A549 (cell line): ENCODE data around the gene DSCAML1. TPM values are rescaled to one million over a fixed set of nuclear protein-coding genes. Genes with fewer than 3 reads are reported as not detected.

Source experiments
- ATAC-seq, 2 experiments: fragments of 200-7000 bp in 1 of 2; fragments of >200 bp in 1 of 2; cut with Nextera tagmentation in 1 of 2; cut with Tn5 transposase in 1 of 2; 3 replicates each; pipeline versions ENCODE4 v1.8.0 to v1.9.1; 2018 to 2020; ENCODE audit warnings: mild to moderate bottlenecking in 1 of 2, moderate library complexity in 1 of 2
- CTCF ChIA-PET: fragments of 300-600 bp; sonication (Branson Sonifier 250); formaldehyde crosslinking; extraction: SDS; loops from one replicate; lab custom pipeline; 2021; ENCODE audit warnings: antibody characterized with exemption, inconsistent platforms; lab: Yijun Ruan, JAX
- POLR2A ChIA-PET: fragments of 350-600 bp; formaldehyde crosslinking; extraction: SDS; loops from one replicate; lab custom pipeline; 2021; ENCODE audit warnings: antibody characterized with exemption, inconsistent platforms; lab: Yijun Ruan, JAX
- DNase-seq, 2 experiments: peaks; one replicate each; pipeline versions ENCODE4 v3.0.0 to v3.0.0-alpha.2; 2011 to 2016; ENCODE audit warnings: low read depth in 1 of 2, low spot score in 1 of 2
- FAIRE-seq: peaks from 2 replicates; lab custom pipeline; 2011; peaks lifted over from hg19 to GRCh38; lab: Jason Lieb, UNC
- H3K27ac ChIP-seq, 2 experiments: fragments of >200 bp; sonication (Bioruptor Twin); formaldehyde crosslinking; 3 replicates each; pipeline ENCODE4 v1.5.1; 2016 to 2017
- H3K4me1 ChIP-seq: fragments of >200 bp; sonication (Bioruptor Twin); formaldehyde crosslinking; 3 replicates; pipeline ENCODE4 v1.6.1; 2016
- H3K4me2 ChIP-seq: fragments of >200 bp; sonication (Bioruptor Twin); formaldehyde crosslinking; 3 replicates; pipeline ENCODE4 v1.6.1; 2016
- H3K4me3 ChIP-seq: fragments of >200 bp; sonication (Bioruptor Twin); formaldehyde crosslinking; 3 replicates; pipeline ENCODE4 v1.5.1; 2016
- H3K9me3 ChIP-seq: fragments of >200 bp; sonication (Bioruptor Twin); formaldehyde crosslinking; 3 replicates; pipeline ENCODE4 v1.6.1; 2016
- BHLHE40 ChIP-seq: IDR thresholded peaks from 2 replicates; pipeline ENCODE4 v1.6.1; 2012; ENCODE audit warnings: low read depth, low read length, inconsistent platforms
- CEBPB ChIP-seq, 2 experiments: fragments of >200 bp in 1 of 2; sonication (Bioruptor Twin) in 1 of 2; formaldehyde crosslinking in 1 of 2; IDR thresholded peaks; 2 replicates each; pipeline ENCODE4 v1.6.1; 2012 to 2016
- CHD4 ChIP-seq: fragments of 200-600 bp; sonication (generic); IDR thresholded peaks from 2 replicates; pipeline ENCODE4 v1.6.1; 2016; ENCODE audit warnings: antibody characterized with exemption, mild to moderate bottlenecking, borderline replicate concordance
- EHF ChIP-seq: fragments of 250-450 bp; sonication (Bioruptor Pico); IDR thresholded peaks from 2 replicates; pipeline ENCODE4 v1.5.0; 2020; ENCODE audit warnings: mild to moderate bottlenecking
- EHMT2 ChIP-seq: fragments of 200-600 bp; sonication (generic); IDR thresholded peaks from 2 replicates; pipeline ENCODE4 v1.6.1; 2016; ENCODE audit warnings: antibody characterized with exemption, low read depth, mild to moderate bottlenecking, moderate library complexity
- ESRRA ChIP-seq: fragments of 150-350 bp; IDR thresholded peaks from 2 replicates; pipeline ENCODE4 v1.6.1; 2014; ENCODE audit warnings: mild to moderate bottlenecking, low read length, borderline replicate concordance
- FOSB ChIP-seq: fragments of 250-450 bp; sonication (Bioruptor Pico); IDR thresholded peaks from 2 replicates; pipeline ENCODE4 v1.5.0; 2020; ENCODE audit warnings: mild to moderate bottlenecking, moderate library complexity
- FOSL2 ChIP-seq, 2 experiments: fragments of 450-650 bp in 1 of 2; fragments of >200 bp in 1 of 2; sonication (Bioruptor Twin) in 1 of 2; formaldehyde crosslinking; IDR thresholded peaks; 2 replicates each; pipeline versions ENCODE4 v1.5.0 to v1.6.1; 2016 to 2020; ENCODE audit warnings: mild to moderate bottlenecking in 1 of 2, moderate library complexity in 1 of 2
- FOXS1 ChIP-seq: fragments of 250-450 bp; sonication (Bioruptor Pico); IDR thresholded peaks from 2 replicates; pipeline ENCODE4 v1.5.0; 2020; ENCODE audit warnings: mild to moderate bottlenecking, moderate library complexity
- HEYL ChIP-seq: fragments of 250-450 bp; sonication (Bioruptor Pico); IDR thresholded peaks from 2 replicates; pipeline ENCODE4 v1.8.0; 2021; ENCODE audit warnings: mild to moderate bottlenecking, moderate library complexity
- KDM5A ChIP-seq: fragments of 200-600 bp; sonication (generic); IDR thresholded peaks from 2 replicates; pipeline ENCODE4 v1.6.1; 2016; ENCODE audit warnings: antibody characterized with exemption, mild to moderate bottlenecking
- NR3C1 ChIP-seq: fragments of >200 bp; sonication (Bioruptor Twin); formaldehyde crosslinking; IDR thresholded peaks from 3 replicates; pipeline ENCODE4 v1.6.1; 2017
- PHF8 ChIP-seq: fragments of 200-600 bp; sonication (generic); IDR thresholded peaks from 2 replicates; pipeline ENCODE4 v1.6.1; 2016; ENCODE audit warnings: low read depth, mild to moderate bottlenecking, antibody characterized with exemption, moderate library complexity, borderline replicate concordance
- RAD21 ChIP-seq, 2 experiments: fragments of >200 bp in 1 of 2; sonication (Bioruptor Twin) in 1 of 2; formaldehyde crosslinking in 1 of 2; IDR thresholded peaks in 1 of 2; conservative IDR thresholded peaks in 1 of 2; 2 replicates in 1 of 2; 3 replicates in 1 of 2; pipeline ENCODE4 v1.6.1; 2012 to 2018; ENCODE audit warnings: inconsistent platforms in 1 of 2
- SMC3 ChIP-seq: fragments of >200 bp; sonication (Bioruptor Twin); formaldehyde crosslinking; IDR thresholded peaks from 3 replicates; pipeline ENCODE4 v1.6.1; 2018; ENCODE audit warnings: inconsistent platforms
- ZFP36 ChIP-seq: fragments of 450-650 bp; IDR thresholded peaks from 2 replicates; pipeline ENCODE4 v1.6.1; 2014; ENCODE audit warnings: borderline replicate concordance; ENCODE audit not compliant: partially characterized antibody
- ZNF302 ChIP-seq: fragments of 250-450 bp; sonication (Bioruptor Pico); IDR thresholded peaks from 2 replicates; pipeline ENCODE4 v1.9.0; 2021; ENCODE audit warnings: inconsistent platforms, mild to moderate bottlenecking, moderate library complexity
- WGBS: methylation state at CpG from one replicate; pipeline ENCODE4 v1.1.6; 2017; ENCODE audit errors: missing lambda C conversion rate; 5-methylcytosine and 5-hydroxymethylcytosine counted together
- polyA plus RNA-seq, 4 experiments: library from polyadenylated mRNA; depleted of rRNA in 3 of 4; stranded (reverse); fragments of >200 nt; fragmentation: RNase III in 1 of 4; extraction: RNeasy Plus Mini Kit Qiagen cat#74134 plus additional on column Dnase treatment in 1 of 4; gene quantifications; 2 replicates in 3 of 4; 3 replicates in 1 of 4; pipeline ENCODE4 v1.2.3, GENCODE V29; 2011 to 2017
- TF ChIP-seq, protein P1 (sequence below): IDR thresholded peaks from 2 replicates; pipeline ENCODE4 v1.6.1; 2012
- TF ChIP-seq, protein P2 (sequence below): fragments of 450-650 bp; IDR thresholded peaks from 2 replicates; pipeline ENCODE4 v1.6.1; 2014; ENCODE audit warnings: antibody characterized with exemption
- TF ChIP-seq, protein P3 (sequence below): IDR thresholded peaks from 2 replicates; pipeline ENCODE4 v1.6.1; 2012; ENCODE audit warnings: low read depth, borderline replicate concordance
- TF ChIP-seq, protein P4 (sequence below): fragments of 200-600 bp; sonication (generic); IDR thresholded peaks from 2 replicates; pipeline ENCODE4 v1.6.1; 2016; ENCODE audit warnings: antibody characterized with exemption, mild to moderate bottlenecking, moderate library complexity

Gene DSCAML1
- polyA plus RNA-seq, 2 of the 4 experiments (the other 2 are of a cell fraction), result 0.12 to 0.31 TPM

DNA sequence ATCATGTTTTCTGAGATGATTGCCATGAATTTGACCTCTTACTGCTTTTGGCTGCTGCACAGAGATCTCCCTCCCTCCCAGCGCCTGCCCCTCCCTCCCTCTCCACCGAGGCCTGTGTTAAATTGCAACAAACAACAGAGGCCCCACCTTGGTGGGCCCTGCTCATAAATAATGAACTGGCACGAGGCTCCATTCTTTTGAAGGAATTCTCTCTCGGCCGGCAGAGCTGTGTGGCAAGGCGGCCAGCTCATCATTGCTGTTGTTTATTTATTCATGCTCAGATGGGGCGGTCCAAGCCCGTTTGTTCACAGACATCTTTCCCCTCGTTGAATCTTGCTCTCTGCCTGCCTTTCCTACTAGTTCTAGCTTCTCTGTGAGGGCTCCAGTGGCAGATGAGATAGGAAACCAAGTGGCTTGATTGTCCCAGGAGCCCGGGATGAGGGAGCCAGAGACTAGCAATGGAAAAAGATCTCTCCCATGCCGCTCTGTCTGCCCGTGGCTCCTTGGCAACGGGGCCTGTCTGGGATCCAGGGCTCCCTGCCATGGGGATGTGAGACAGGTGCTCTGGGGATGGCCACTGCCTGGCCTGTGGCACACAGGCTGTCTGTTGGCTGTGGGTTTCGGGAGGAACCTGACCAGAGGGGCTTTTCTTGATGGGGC, 192.6 kb downstream of the DSCAML1 start:
- ChIA-PET POLR2A (no interaction called here), CTCF (interaction anchor here (1.3 kb wide), 1 partner anchor 213 kb away, joined by 3 read pairs; no protein-coding TSS in a partner anchor)
- WGBS, result 31% methylated on average over 14 of the region's 14 CpGs
- Histone ChIP-seq H3K4me1 (no peaks in the 10 kb centered on the region), H3K27ac (no peak overlapping the region), H3K9me3 (no peaks in the 10 kb centered on the region), H3K4me3 (no peak overlapping the region), H3K4me2 (no peak overlapping the region)
- FAIRE-seq (no peak), DNase-seq (no peak), ATAC-seq (peak; percentile 30 to 64; a peak in 3 of 6 replicates)
- TF ChIP-seq, protein P1, sequence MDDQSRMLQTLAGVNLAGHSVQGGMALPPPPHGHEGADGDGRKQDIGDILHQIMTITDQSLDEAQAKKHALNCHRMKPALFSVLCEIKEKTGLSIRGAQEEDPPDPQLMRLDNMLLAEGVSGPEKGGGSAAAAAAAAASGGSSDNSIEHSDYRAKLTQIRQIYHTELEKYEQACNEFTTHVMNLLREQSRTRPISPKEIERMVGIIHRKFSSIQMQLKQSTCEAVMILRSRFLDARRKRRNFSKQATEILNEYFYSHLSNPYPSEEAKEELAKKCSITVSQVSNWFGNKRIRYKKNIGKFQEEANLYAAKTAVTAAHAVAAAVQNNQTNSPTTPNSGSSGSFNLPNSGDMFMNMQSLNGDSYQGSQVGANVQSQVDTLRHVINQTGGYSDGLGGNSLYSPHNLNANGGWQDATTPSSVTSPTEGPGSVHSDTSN, result no peak
- TF ChIP-seq CEBPB (IDR thresholded peaks at IDR 0.05) (no peak), CHD4 (no peak), SMC3 (no peak), NR3C1 (no peak), FOSL2 (IDR thresholded peaks at IDR 0.05) (no peak), FOSL2 (CRISPR knock-in tag; IDR thresholded peaks at IDR 0.05) (no peak), ZNF302 (no peak), FOSB (CRISPR knock-in tag) (no peak), EHMT2 (no peak), KDM5A (no peak), FOXS1 (CRISPR knock-in tag) (no peak)
- TF ChIP-seq, protein P2, sequence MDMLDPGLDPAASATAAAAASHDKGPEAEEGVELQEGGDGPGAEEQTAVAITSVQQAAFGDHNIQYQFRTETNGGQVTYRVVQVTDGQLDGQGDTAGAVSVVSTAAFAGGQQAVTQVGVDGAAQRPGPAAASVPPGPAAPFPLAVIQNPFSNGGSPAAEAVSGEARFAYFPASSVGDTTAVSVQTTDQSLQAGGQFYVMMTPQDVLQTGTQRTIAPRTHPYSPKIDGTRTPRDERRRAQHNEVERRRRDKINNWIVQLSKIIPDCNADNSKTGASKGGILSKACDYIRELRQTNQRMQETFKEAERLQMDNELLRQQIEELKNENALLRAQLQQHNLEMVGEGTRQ, result no peak
- TF ChIP-seq, protein P3, sequence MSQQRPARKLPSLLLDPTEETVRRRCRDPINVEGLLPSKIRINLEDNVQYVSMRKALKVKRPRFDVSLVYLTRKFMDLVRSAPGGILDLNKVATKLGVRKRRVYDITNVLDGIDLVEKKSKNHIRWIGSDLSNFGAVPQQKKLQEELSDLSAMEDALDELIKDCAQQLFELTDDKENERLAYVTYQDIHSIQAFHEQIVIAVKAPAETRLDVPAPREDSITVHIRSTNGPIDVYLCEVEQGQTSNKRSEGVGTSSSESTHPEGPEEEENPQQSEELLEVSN, result no peak

DNA sequence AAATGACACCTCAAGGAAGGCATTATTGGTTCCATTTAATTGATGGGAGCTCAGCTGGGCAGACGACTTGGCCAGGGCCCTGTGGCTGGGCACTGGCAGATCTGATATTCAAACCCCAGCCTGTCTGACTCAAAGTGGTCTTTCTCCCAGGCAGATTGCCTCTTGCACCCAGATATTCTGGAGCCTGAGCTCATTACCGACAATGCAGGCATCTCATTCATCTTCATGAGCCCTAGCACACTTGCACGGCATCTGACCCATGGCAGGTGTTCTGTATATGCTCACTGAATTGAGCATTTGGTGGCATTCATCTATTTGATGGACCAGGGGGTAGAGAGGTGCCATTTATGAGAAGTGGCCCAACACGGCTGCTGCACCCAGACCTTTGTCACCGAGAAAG, 193.1 kb downstream of the DSCAML1 start:
- Histone ChIP-seq H3K4me3 (no peak overlapping the region), H3K4me1 (no peaks in the 10 kb centered on the region), H3K27ac (no peak overlapping the region), H3K9me3 (no peaks in the 10 kb centered on the region), H3K4me2 (no peak overlapping the region)
- WGBS, result 78% methylated on average over 5 of the region's 5 CpGs
- CTCF ChIA-PET, result interaction anchor here (1.3 kb wide), 1 partner anchor 214 kb away, joined by 3 read pairs; no protein-coding TSS in a partner anchor
- DNase-seq (no peak), FAIRE-seq (no peak), ATAC-seq (no peak)
- POLR2A ChIA-PET, result no interaction called here
- TF ChIP-seq HEYL (CRISPR knock-in tag) (no peak), RAD21 (conservative IDR thresholded peaks at IDR 0.05 in 1 of 2, IDR thresholded peaks at IDR 0.05 in 1 of 2) (no peak), PHF8 (no peak)

DNA sequence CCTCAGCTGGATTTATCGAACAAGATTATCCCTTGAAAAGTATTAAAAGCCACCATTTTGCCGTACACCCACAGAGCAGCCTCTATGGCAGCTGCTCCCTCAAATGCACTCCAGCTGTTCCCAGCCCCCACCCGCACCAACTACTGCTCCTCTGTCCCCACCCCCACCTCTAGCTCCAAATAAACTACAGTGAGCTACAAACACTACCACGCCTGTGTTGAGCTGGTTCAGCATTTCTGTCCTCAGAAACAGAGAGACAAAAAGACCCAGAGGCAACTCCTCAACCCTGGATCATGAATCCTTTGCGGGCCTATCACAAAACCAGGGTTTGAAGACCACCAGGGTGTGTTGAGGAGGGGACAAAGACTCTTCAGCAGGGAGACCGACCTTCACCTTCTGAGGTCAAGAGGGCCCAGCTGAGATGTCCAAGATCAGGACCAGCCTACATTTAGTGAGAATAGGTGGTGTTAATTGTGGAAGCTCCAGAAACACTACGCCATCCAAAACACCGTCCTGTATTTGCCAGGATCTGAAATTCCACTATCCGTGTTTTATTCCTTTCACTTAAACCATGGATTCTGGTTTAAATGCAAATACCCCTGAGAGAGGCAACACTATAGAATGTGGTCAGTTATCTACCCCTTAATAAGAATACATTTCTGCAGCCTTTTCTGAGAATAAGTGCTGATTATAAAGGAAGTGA, 195.9 kb downstream of the DSCAML1 start:
- 76% methylated on average over 7 of the region's 9 CpGs for WGBS
- CTCF ChIA-PET, result interaction anchor here (0.6 to 1.3 kb wide), 3 partner anchors 20 to 887 kb away, joined by 3 read pairs; no protein-coding TSS in a partner anchor
- H3K4me1 ChIP-seq, result no peaks in the 10 kb centered on the region

More for the DNA sequence above, 195.9 kb downstream of the DSCAML1 start:
- no peak overlapping the region for H3K4me2 ChIP-seq
- POLR2A ChIA-PET, result no interaction called here
- H3K9me3 ChIP-seq, result no peaks in the 10 kb centered on the region
- TF ChIP-seq, protein P4, sequence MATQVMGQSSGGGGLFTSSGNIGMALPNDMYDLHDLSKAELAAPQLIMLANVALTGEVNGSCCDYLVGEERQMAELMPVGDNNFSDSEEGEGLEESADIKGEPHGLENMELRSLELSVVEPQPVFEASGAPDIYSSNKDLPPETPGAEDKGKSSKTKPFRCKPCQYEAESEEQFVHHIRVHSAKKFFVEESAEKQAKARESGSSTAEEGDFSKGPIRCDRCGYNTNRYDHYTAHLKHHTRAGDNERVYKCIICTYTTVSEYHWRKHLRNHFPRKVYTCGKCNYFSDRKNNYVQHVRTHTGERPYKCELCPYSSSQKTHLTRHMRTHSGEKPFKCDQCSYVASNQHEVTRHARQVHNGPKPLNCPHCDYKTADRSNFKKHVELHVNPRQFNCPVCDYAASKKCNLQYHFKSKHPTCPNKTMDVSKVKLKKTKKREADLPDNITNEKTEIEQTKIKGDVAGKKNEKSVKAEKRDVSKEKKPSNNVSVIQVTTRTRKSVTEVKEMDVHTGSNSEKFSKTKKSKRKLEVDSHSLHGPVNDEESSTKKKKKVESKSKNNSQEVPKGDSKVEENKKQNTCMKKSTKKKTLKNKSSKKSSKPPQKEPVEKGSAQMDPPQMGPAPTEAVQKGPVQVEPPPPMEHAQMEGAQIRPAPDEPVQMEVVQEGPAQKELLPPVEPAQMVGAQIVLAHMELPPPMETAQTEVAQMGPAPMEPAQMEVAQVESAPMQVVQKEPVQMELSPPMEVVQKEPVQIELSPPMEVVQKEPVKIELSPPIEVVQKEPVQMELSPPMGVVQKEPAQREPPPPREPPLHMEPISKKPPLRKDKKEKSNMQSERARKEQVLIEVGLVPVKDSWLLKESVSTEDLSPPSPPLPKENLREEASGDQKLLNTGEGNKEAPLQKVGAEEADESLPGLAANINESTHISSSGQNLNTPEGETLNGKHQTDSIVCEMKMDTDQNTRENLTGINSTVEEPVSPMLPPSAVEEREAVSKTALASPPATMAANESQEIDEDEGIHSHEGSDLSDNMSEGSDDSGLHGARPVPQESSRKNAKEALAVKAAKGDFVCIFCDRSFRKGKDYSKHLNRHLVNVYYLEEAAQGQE, result no peak
- no peak for TF ChIP-seq EHF
- TF ChIP-seq BHLHE40, result no peak
- no peak for TF ChIP-seq ZFP36
- no peak for TF ChIP-seq ESRRA
- TF ChIP-seq, all 56 proteins: peak for 0
- Histone ChIP-seq H3K4me3 (no peak overlapping the region), H3K27ac (no peak overlapping the region)
- ATAC-seq (no peak), DNase-seq (no peak), FAIRE-seq (no peak)
